IMR-90 (cell line): ENCODE results near the gene KAZN. TPM values are rescaled to one million over a fixed set of nuclear protein-coding genes. Genes with fewer than 3 reads are reported as not detected.

Experiments
- ATAC-seq: fragments of 200-7000 bp; cut with Tn5 transposase; 2 replicates; pipeline ENCODE4 v1.9.1; 2020; ENCODE audit warnings: low read depth, mild to moderate bottlenecking, moderate library complexity
- BruUV-seq: library from RNA; stranded (reverse); fragments of 400-500 nt; replicated peaks from 2 replicates; lab custom pipeline; 2021; lab: Mats Ljungman, UMichigan
- CTCF ChIA-PET: fragments of 300-600 bp; formaldehyde crosslinking; extraction: SDS; loops from one replicate; lab custom pipeline; 2021; ENCODE audit warnings: antibody characterized with exemption; lab: Yijun Ruan, JAX
- POLR2A ChIA-PET: fragments of 300-600 bp; sonication (Branson Sonifier 250); formaldehyde crosslinking; loops from one replicate; lab custom pipeline; 2022; ENCODE audit warnings: antibody characterized with exemption; ENCODE audit not compliant: unreplicated experiment; lab: Charles Lee
- DNase-seq: peaks from one replicate; pipeline ENCODE4 v3.0.0; 2013
- H2AFZ ChIP-seq: replicated peaks from 2 replicates; pipeline ENCODE3; 2013; ENCODE audit warnings: low read length, mild to moderate bottlenecking; ENCODE audit not compliant: poor library complexity
- H2AK5ac ChIP-seq: 2 replicates; pipeline ENCODE4 v1.6.1; 2013; ENCODE audit warnings: low read depth, low read length, inconsistent platforms
- H2AK9ac ChIP-seq: replicated peaks from 2 replicates; pipeline ENCODE3; 2013; ENCODE audit warnings: mild to moderate bottlenecking, low read depth, low read length, moderate library complexity; ENCODE audit not compliant: poor library complexity
- H2BK120ac ChIP-seq: 2 replicates; pipeline ENCODE4 v1.6.1; 2013; ENCODE audit warnings: low read depth, low read length, inconsistent platforms
- H2BK15ac ChIP-seq: 3 replicates; pipeline ENCODE4 v1.6.1; 2013; ENCODE audit warnings: low read depth, low read length, inconsistent platforms
- H2BK20ac ChIP-seq: 2 replicates; pipeline ENCODE4 v1.6.1; 2013; ENCODE audit warnings: low read depth, mild to moderate bottlenecking, inconsistent platforms, low read length, moderate library complexity
- H2BK5ac ChIP-seq: 2 replicates; pipeline ENCODE4 v1.6.1; 2013; ENCODE audit warnings: mild to moderate bottlenecking, low read depth, low read length, inconsistent platforms; ENCODE audit not compliant: poor library complexity, severe bottlenecking
- H3K14ac ChIP-seq: replicated peaks from 2 replicates; pipeline ENCODE4 v1.6.1; 2013; ENCODE audit warnings: low read depth, low read length, inconsistent platforms
- H3K18ac ChIP-seq: 2 replicates; pipeline ENCODE4 v1.6.1; 2013; ENCODE audit warnings: low read depth, low read length, control low read depth
- H3K23ac ChIP-seq: 2 replicates; pipeline ENCODE4 v1.6.1; 2013; ENCODE audit warnings: low read depth, low read length, inconsistent platforms
- H3K27ac ChIP-seq: 2 replicates; pipeline ENCODE4 v1.5.1; 2013; ENCODE audit warnings: mild to moderate bottlenecking, control low read depth, low read length; ENCODE audit not compliant: insufficient read depth
- H3K27me3 ChIP-seq: 2 replicates; pipeline ENCODE4 v1.6.1; 2013; ENCODE audit warnings: low read length; ENCODE audit not compliant: control insufficient read depth, insufficient read depth
- H3K36me3 ChIP-seq: 2 replicates; pipeline ENCODE4 v1.6.1; 2013; ENCODE audit warnings: low read length, mixed read lengths; ENCODE audit not compliant: control insufficient read depth, insufficient read depth
- H3K4ac ChIP-seq: 2 replicates; pipeline ENCODE4 v1.6.1; 2013; ENCODE audit warnings: low read depth, low read length, inconsistent platforms
- H3K4me1 ChIP-seq: 2 replicates; pipeline ENCODE4 v1.6.1; 2013; ENCODE audit warnings: low read length, mixed read lengths; ENCODE audit not compliant: control insufficient read depth, insufficient read depth
- H3K4me2 ChIP-seq: 2 replicates; pipeline ENCODE4 v1.6.1; 2013; ENCODE audit warnings: low read depth, mild to moderate bottlenecking, control low read depth, low read length, moderate library complexity
- H3K4me3 ChIP-seq: 2 replicates; pipeline ENCODE4 v1.5.1; 2013; ENCODE audit warnings: low read depth, mild to moderate bottlenecking, control low read depth, low read length, moderate library complexity; ENCODE audit not compliant: insufficient read depth
- H3K56ac ChIP-seq: 2 replicates; pipeline ENCODE4 v1.6.1; 2013; ENCODE audit warnings: low read length, inconsistent platforms; ENCODE audit not compliant: insufficient read depth; ENCODE audit errors: extremely low read depth
- H3K79me1 ChIP-seq, 2 experiments: 2 replicates each; pipeline ENCODE4 v1.6.1; 2013; ENCODE audit warnings: low read length in 2 of 2, inconsistent platforms in 1 of 2, low read depth in 1 of 2
- H3K9ac ChIP-seq: 2 replicates; pipeline ENCODE4 v1.6.1; 2013; ENCODE audit warnings: low read depth, low read length, control low read depth
- H3K9me1 ChIP-seq: 2 replicates; pipeline ENCODE4 v1.6.1; 2013; ENCODE audit warnings: low read length, inconsistent platforms; ENCODE audit not compliant: insufficient read depth
- H3K9me3 ChIP-seq: 2 replicates; pipeline ENCODE4 v1.6.1; 2013; ENCODE audit warnings: low read length; ENCODE audit not compliant: control insufficient read depth, insufficient read depth
- H4K20me1 ChIP-seq: 2 replicates; pipeline ENCODE4 v1.6.1; 2013; ENCODE audit warnings: low read length, inconsistent platforms; ENCODE audit not compliant: insufficient read depth
- H4K5ac ChIP-seq: 2 replicates; pipeline ENCODE4 v1.6.1; 2013; ENCODE audit warnings: mild to moderate bottlenecking, low read depth, low read length, control low read depth
- H4K8ac ChIP-seq, 2 experiments: 2 replicates each; pipeline ENCODE4 v1.6.1; 2013; ENCODE audit warnings: low read depth in 2 of 2, low read length in 2 of 2, control low read depth in 1 of 2, inconsistent platforms in 1 of 2
- H4K91ac ChIP-seq: 2 replicates; pipeline ENCODE4 v1.6.1; 2013; ENCODE audit warnings: low read depth, low read length, inconsistent platforms; ENCODE audit not compliant: insufficient read depth
- BHLHE40 ChIP-seq: fragments of 150-350 bp; IDR thresholded peaks from 2 replicates; pipeline ENCODE4 v1.6.1; 2016; ENCODE audit warnings: mild to moderate bottlenecking, low read depth, low read length
- CEBPB ChIP-seq: IDR thresholded peaks from 2 replicates; pipeline ENCODE4 v1.6.1; 2012; ENCODE audit warnings: low read depth, low read length, improper control_type of control experiment
- CHD1 ChIP-seq: IDR thresholded peaks from 2 replicates; pipeline ENCODE4 v1.6.1; 2012; ENCODE audit warnings: low read depth, low read length, improper control_type of control experiment
- FOS ChIP-seq: fragments of 150-350 bp; IDR thresholded peaks from 2 replicates; pipeline ENCODE4 v1.6.1; 2016; ENCODE audit warnings: low read depth, low read length
- MAFK ChIP-seq: IDR thresholded peaks from 2 replicates; pipeline ENCODE4 v1.6.1; 2012; ENCODE audit warnings: low read depth, low read length, improper control_type of control experiment
- MAZ ChIP-seq: IDR thresholded peaks from 2 replicates; pipeline ENCODE4 v1.6.1; 2012; ENCODE audit warnings: low read depth, mild to moderate bottlenecking, low read length, improper control_type of control experiment, moderate library complexity, borderline replicate concordance
- MXI1 ChIP-seq: IDR thresholded peaks from 2 replicates; pipeline ENCODE4 v1.6.1; 2012; ENCODE audit warnings: low read depth, mild to moderate bottlenecking, low read length, moderate library complexity, borderline replicate concordance
- NFE2L2 ChIP-seq: fragments of 150-350 bp; IDR thresholded peaks from 2 replicates; pipeline ENCODE4 v1.6.1; 2016; ENCODE audit warnings: low read depth, mild to moderate bottlenecking, low read length
- POLR2A ChIP-seq: IDR thresholded peaks from 2 replicates; pipeline ENCODE4 v1.6.1; 2012; ENCODE audit warnings: mild to moderate bottlenecking, low read depth, low read length
- RAD21 ChIP-seq: IDR thresholded peaks from 2 replicates; pipeline ENCODE4 v1.6.1; 2012; ENCODE audit warnings: low read length, improper control_type of control experiment
- RCOR1 ChIP-seq: IDR thresholded peaks from 2 replicates; pipeline ENCODE4 v1.6.1; 2012; ENCODE audit warnings: mild to moderate bottlenecking, low read length, improper control_type of control experiment; ENCODE audit not compliant: insufficient replicate concordance
- RFX5 ChIP-seq: IDR thresholded peaks from 2 replicates; pipeline ENCODE4 v1.8.0; 2012; ENCODE audit warnings: low read depth, mild to moderate bottlenecking, low read length, moderate library complexity
- SMC3 ChIP-seq: fragments of 150-350 bp; IDR thresholded peaks from 2 replicates; pipeline ENCODE4 v1.6.1; 2016; ENCODE audit warnings: low read depth, mild to moderate bottlenecking, antibody characterized with exemption, low read length, moderate library complexity
- WGBS, 2 experiments: methylation state at CpG; one replicate each; pipeline versions ENCODE4 v1.1.5 to v1.1.7; 2013; ENCODE audit warnings: missing lambda C conversion rate in 2 of 2; ENCODE audit not compliant: insufficient read length in 1 of 2; ENCODE audit errors: extremely low coverage in 2 of 2; 5-methylcytosine and 5-hydroxymethylcytosine counted together
- dilution Hi-C: fragments of 300-500 bp; cut with HindIII; formaldehyde crosslinking; loops from one replicate; pipeline ENCODE4 v1.14.3; 2018; ENCODE audit warnings: low sequenced_read_pairs; ENCODE audit not compliant: unreplicated experiment
- in situ Hi-C: fragments of 300-500 bp; cut with MboI; formaldehyde crosslinking; loops from 3 replicates; pipeline ENCODE4 v1.14.3; 2019; ENCODE audit warnings: low sequenced_read_pairs, inconsistent platforms, mixed read lengths
- intact Hi-C: fragments of 100-400 bp; cut with micrococcal nuclease; formaldehyde crosslinking; loops from 2 replicates; pipeline ENCODE4 v1.10.0; 2022
- polyA plus RNA-seq, 3 experiments: library from polyadenylated mRNA; depleted of rRNA; stranded (reverse); fragments of >200 nt; gene quantifications; 2 replicates each; pipeline ENCODE4 v1.2.3, GENCODE V29; 2012; ENCODE audit warnings: low replicate concordance in 1 of 3
- total RNA-seq: library from RNA; depleted of rRNA; stranded (reverse); fragments of >200 nt; gene quantifications from 2 replicates; pipeline ENCODE4 v1.2.3, GENCODE V29; 2012
- TF ChIP-seq, protein P1 (sequence below): fragments of 150-350 bp; IDR thresholded peaks from 2 replicates; pipeline ENCODE4 v1.6.1; 2017; ENCODE audit warnings: mild to moderate bottlenecking, antibody characterized with exemption, low read length, low read depth
- TF ChIP-seq, protein P2 (sequence below): conservative IDR thresholded peaks from 2 replicates; pipeline ENCODE4 v1.5.1; 2012; ENCODE audit warnings: mild to moderate bottlenecking, low read depth, low read length, improper control_type of control experiment
- TF ChIP-seq, protein P3 (sequence below): fragments of 150-350 bp; IDR thresholded peaks from 2 replicates; pipeline ENCODE4 v1.6.1; 2016; ENCODE audit warnings: low read depth, mild to moderate bottlenecking, low read length, moderate library complexity, borderline replicate concordance

KAZN gene
- total and polyA plus RNA-seq, 2 of the 4 experiments (the other 2 are of a cell fraction) = 5.2 to 10.5 TPM

DNA sequence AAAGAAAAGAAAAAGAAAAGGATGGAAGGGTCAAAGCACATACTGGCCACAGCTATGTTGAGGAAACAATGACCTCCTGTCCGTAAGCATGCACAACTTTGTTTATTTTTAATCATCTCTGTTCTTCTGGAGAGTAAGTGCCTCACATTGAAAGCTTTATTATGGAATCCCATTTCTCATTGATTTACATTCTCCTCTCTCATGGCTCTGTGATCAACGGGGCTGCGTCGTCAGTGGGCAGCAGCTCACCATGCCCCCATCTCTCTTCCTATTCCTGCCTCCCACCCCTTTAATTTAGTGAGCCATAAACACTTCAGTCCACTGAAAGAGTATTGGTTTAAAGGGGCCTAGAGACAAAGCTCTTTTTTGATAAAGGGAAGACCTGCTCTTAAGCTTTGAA lies 98.9 kb downstream of the KAZN start:
- no peak overlapping the region for H2BK120ac ChIP-seq
- H3K4me2 ChIP-seq = no peak overlapping the region
- H3K4me1 ChIP-seq = no peaks in the 10 kb centered on the region
- no peak overlapping the region for H3K27ac ChIP-seq
- H2AFZ ChIP-seq = no peak overlapping the region
- intact Hi-C loops (no loop called here), dilution Hi-C loops (no loop called here), in situ Hi-C loops (no loop called here)
- no peak overlapping the region for H2AK9ac ChIP-seq
- no peak overlapping the region for H4K91ac ChIP-seq
- no peak overlapping the region for H3K56ac ChIP-seq
- no peak overlapping the region for H3K18ac ChIP-seq
- no peak overlapping the region for H3K4me3 ChIP-seq
- TF ChIP-seq CHD1 (no peak), RAD21 (no peak), POLR2A (no peak), FOS (no peak), CEBPB (no peak), NFE2L2 (no peak), SMC3 (no peak), MAZ (no peak), BHLHE40 (no peak), RCOR1 (no peak), RFX5 (no peak), MXI1 (no peak), MAFK (no peak)
- TF ChIP-seq, protein P1, sequence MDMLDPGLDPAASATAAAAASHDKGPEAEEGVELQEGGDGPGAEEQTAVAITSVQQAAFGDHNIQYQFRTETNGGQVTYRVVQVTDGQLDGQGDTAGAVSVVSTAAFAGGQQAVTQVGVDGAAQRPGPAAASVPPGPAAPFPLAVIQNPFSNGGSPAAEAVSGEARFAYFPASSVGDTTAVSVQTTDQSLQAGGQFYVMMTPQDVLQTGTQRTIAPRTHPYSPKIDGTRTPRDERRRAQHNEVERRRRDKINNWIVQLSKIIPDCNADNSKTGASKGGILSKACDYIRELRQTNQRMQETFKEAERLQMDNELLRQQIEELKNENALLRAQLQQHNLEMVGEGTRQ = no peak
- TF ChIP-seq, protein P2, sequence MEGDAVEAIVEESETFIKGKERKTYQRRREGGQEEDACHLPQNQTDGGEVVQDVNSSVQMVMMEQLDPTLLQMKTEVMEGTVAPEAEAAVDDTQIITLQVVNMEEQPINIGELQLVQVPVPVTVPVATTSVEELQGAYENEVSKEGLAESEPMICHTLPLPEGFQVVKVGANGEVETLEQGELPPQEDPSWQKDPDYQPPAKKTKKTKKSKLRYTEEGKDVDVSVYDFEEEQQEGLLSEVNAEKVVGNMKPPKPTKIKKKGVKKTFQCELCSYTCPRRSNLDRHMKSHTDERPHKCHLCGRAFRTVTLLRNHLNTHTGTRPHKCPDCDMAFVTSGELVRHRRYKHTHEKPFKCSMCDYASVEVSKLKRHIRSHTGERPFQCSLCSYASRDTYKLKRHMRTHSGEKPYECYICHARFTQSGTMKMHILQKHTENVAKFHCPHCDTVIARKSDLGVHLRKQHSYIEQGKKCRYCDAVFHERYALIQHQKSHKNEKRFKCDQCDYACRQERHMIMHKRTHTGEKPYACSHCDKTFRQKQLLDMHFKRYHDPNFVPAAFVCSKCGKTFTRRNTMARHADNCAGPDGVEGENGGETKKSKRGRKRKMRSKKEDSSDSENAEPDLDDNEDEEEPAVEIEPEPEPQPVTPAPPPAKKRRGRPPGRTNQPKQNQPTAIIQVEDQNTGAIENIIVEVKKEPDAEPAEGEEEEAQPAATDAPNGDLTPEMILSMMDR = no peak
- TF ChIP-seq, protein P3, sequence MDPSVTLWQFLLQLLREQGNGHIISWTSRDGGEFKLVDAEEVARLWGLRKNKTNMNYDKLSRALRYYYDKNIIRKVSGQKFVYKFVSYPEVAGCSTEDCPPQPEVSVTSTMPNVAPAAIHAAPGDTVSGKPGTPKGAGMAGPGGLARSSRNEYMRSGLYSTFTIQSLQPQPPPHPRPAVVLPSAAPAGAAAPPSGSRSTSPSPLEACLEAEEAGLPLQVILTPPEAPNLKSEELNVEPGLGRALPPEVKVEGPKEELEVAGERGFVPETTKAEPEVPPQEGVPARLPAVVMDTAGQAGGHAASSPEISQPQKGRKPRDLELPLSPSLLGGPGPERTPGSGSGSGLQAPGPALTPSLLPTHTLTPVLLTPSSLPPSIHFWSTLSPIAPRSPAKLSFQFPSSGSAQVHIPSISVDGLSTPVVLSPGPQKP = no peak
- no peak overlapping the region for H3K9ac ChIP-seq
- no peak overlapping the region for H3K4ac ChIP-seq
- no peak overlapping the region for H2BK5ac ChIP-seq
- no peaks in the 10 kb centered on the region; the same call in 1 of the 2 replicates for H3K27me3 ChIP-seq
- CTCF ChIA-PET = interaction anchor here (0.7 kb wide), 1 partner anchor 21 kb away, joined by 4 read pairs; no protein-coding TSS in a partner anchor
- no peak overlapping the region for H4K8ac ChIP-seq
- H2BK15ac ChIP-seq = no peak overlapping the region
- H3K23ac ChIP-seq = no peak overlapping the region
- no peak for ATAC-seq
- no peak overlapping the region for H2AK5ac ChIP-seq
- H3K14ac ChIP-seq = no peak overlapping the region
- H4K5ac ChIP-seq = no peak overlapping the region
- no peak overlapping the region for H2BK20ac ChIP-seq
- H3K9me3 ChIP-seq = no peaks in the 10 kb centered on the region
- H3K9me1 ChIP-seq = no peaks in the 10 kb centered on the region
- POLR2A ChIA-PET = no interaction called here
- DNase-seq = no peak
- no TSS peak for BruUV-seq
- H4K20me1 ChIP-seq = no peaks in the 10 kb centered on the region
- H3K36me3 ChIP-seq = no peaks in the 10 kb centered on the region
- H3K79me1 ChIP-seq = no peaks in the 10 kb centered on the region
- no CpG with 5 or more reads among the region's 4 CpGs for WGBS, 2 experiments
